DLD1 (cell line): ENCODE data around the gene SUMF1.
"Not testable (repeated sequence)": the region's sequence is repeated elsewhere in the genome, so short reads cannot be mapped to it uniquely, and the experiment has no call there.

Source experiments
- in situ Hi-C: cut with HindIII; loops from 2 replicates; pipeline ENCODE4 v1.10.0; 2017; ENCODE audit warnings: low sequenced_read_pairs

Gene SUMF1

GRCh38 chr3:4462369-4463040 lies 4.6 kb downstream of the SUMF1 start:
- in situ Hi-C loops = no loop called here

DNA sequence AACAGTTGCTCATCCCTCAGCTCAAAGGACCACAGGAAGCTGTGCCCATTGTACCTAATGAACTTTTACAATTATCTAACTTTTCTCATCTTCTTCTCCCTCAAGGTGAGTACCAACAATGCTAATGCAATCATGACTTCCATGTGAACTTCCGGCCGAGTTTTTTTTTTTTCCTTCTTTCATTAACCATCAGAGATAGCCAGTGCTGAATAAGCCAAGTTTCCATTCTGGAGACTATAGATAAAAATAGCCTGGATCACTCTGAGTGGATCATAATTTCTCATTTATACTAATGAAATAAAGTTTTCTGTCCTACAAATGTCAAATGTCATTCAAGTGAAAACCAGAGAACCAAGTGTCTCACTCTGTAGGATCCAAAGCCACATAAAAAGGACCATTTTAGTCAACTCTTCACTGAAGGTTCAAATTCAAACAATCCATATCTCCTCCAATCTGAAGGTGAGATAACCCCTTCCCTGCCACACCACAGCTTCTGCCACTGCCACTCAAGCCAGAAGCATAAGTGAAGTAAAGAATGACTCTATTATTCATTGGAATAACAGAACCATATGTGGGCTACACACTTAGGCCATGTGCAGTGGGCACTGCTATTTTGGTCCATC lies 5.5 kb downstream of the SUMF1 start:
- in situ Hi-C loops = no loop called here

GRCh38 chr3:4460334-4460733 lies 6.7 kb downstream of the SUMF1 start:
- in situ Hi-C loops = no loop called here

- in situ Hi-C loops = no loop called here
These were observed 8.1 kb downstream of the SUMF1 start for GRCh38 chr3:4458961-4459360.

- in situ Hi-C loops = not testable (repeated sequence)
These were observed 10.3 kb downstream of the SUMF1 start for GRCh38 chr3:4456780-4457179.

- in situ Hi-C loops = no loop called here
These were observed 12.9 kb downstream of the SUMF1 start for GRCh38 chr3:4454142-4454541.

GRCh38 chr3:4449043-4449805 lies 17.8 kb downstream of the SUMF1 start:
- in situ Hi-C loops = no loop called here

GRCh38 chr3:4448187-4448586 lies 18.9 kb downstream of the SUMF1 start:
- in situ Hi-C loops = no loop called here

- in situ Hi-C loops = no loop called here
These were observed 19.6 kb downstream of the SUMF1 start for GRCh38 chr3:4447295-4447999.

DNA sequence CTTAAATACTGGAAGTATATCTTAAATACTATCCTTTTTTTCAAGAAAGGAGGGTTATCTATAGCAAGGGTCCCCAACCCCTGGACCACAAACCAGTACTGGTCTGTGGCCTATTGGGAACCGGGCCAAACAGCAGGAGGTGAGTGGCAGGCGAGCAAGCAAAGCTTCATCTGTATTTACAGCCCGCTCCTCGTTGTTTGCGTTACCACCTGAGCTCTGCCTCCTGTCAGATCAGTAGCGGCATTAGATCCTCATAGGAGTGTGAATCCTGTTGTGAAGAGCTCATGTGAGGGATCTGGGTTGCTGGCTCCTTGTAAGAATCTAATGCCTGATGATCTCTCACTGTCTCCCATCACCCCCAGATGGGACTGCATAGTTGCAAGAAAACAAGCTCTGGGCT lies 26.1 kb downstream of the SUMF1 start:
- in situ Hi-C loops = no loop called here

DNA sequence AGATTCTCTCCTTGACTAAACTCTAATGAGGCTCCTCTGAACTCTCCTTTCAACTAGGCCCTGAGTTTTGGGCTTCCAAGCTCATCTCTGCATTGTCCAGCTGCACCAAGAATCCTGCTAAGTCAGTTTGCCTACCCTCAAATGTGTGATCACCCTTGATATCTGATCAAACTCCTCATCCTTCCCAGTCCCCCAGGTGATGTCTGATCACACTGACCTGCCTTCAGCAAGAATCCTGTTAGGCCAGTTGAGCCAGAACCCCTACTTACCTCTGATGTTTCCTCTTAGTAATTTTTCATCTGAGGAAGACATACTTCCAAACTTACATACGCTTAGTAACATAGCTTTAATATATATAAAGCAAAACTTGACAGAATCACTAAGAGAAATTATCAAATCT lies 28.8 kb downstream of the SUMF1 start:
- in situ Hi-C loops = no loop called here

DNA sequence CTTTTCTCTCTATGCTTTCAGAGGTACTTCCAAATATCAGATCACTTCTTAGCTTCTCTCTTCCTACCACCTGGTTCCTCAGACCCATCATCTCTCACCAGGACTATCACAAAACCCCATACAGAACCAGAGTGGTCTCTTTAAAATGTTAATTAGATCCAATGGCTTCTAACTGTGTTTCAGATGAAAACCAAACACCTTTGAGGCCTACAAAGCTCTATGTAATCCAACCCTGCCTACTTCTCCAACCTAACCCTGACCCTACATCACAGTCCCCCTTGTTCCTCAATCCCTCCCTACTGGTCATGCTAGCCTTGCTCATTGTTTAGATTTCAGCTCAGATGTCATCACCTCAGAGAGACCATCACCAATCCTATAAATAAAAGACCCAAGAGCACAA lies 34.8 kb downstream of the SUMF1 start:
- in situ Hi-C loops = no loop called here

- in situ Hi-C loops = no loop called here
These were observed 37.3 kb downstream of the SUMF1 start for GRCh38 chr3:4429648-4430350.

GRCh38 chr3:4426782-4427344 lies 40.2 kb downstream of the SUMF1 start:
- in situ Hi-C loops = no loop called here

DNA sequence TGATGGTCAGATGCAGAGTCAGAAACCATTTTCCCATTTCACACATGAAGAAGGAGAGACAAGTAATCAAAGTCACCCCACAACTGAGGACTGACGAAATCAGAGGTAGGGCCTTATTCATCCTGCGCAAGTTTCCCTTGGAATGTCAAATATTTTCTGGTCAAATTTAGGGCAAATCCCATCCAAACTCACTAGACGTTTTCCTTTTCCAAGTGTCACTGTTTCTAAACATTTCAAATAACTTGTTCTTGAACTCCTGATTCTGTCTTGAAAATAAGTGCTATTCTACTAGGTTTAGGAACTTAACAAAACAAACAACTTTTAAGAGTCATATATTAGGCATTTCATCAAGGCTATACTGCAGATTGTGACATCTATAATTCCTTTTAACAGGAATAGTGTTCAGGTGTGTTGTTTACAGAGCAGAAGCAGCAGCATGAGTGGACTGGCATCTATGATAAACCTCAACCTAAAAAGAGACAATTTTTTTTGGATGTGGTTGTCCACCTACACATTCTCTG lies 40.7 kb downstream of the SUMF1 start:
- in situ Hi-C loops = no loop called here

DNA sequence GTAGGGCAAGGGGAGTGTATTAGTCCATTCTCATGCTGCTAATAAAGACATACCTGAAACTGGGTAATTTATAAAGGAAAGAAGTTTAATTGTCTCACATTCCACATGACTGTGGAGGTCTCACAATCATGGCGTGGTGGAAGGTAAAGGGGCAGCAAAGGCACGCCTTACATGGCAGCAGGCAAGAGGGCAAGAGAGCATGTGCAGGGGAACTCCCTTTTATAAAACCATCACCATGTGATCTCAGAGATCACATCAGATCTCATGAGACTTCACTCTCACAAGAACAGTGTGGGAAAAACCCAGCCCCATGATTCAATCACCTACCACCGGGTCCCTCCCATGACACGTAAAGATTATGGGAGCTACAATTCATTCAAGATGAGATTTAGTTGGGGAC lies 41.4 kb downstream of the SUMF1 start:
- in situ Hi-C loops = no loop called here

DNA sequence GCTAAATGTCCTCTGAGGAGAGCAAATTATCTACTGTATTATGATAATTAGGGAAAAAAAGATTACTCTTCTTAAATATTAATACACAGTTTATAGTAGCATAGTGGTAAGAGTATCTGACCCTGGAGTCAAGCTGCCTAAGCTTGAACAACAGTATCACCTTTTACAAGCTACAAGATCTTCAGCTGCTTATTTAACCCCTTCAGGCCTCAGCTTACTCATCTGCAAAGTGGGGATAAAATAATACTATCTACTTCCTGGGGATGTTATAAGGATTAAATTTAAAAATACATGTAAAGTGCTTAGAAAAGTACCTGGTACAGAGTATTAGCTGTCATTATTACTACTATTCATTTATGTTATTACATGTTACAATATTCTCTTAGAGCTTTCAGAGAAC lies 42.0 kb downstream of the SUMF1 start:
- in situ Hi-C loops = no loop called here

GRCh38 chr3:4421121-4421520 lies 45.9 kb downstream of the SUMF1 start:
- in situ Hi-C loops = no loop called here

GRCh38 chr3:4419920-4420319 lies 47.1 kb downstream of the SUMF1 start:
- in situ Hi-C loops = no loop called here

GRCh38 chr3:4419386-4419785 lies 47.7 kb downstream of the SUMF1 start:
- in situ Hi-C loops = no loop called here
